HepG2 (cell line): ENCODE results near the gene KCNJ6. TPM values are rescaled to one million over a fixed set of nuclear protein-coding genes. Genes with fewer than 3 reads are reported as not detected.

ENCODE experiments used
- LCORL ChIP-seq, 2 experiments: fragments of 450-650 bp in 1 of 2; sonication (generic) in 1 of 2; formaldehyde crosslinking in 1 of 2; IDR thresholded peaks; 2 replicates each; pipeline versions ENCODE4 v1.5.0 to v1.6.1; 2017 to 2020; ENCODE audit warnings: antibody characterized with exemption in 1 of 2, missing genetic modification reagents in 1 of 2
- MXI1 ChIP-seq: IDR thresholded peaks from 3 replicates; pipeline ENCODE4 v1.6.1; 2012; ENCODE audit warnings: low read depth, low read length, inconsistent platforms, borderline replicate concordance
- NFE2 ChIP-seq: sonication (generic); formaldehyde crosslinking; IDR thresholded peaks from 2 replicates; pipeline ENCODE4 v1.4.0; 2020; ENCODE audit warnings: missing genetic modification reagents
- NFYB ChIP-seq: sonication (generic); formaldehyde crosslinking; IDR thresholded peaks from 2 replicates; pipeline ENCODE4 v1.4.0; 2020; ENCODE audit warnings: missing genetic modification reagents
- SAP130 ChIP-seq: IDR thresholded peaks from 2 replicates; pipeline ENCODE4 v1.6.1; 2016; ENCODE audit warnings: low read depth
- ZBTB20 ChIP-seq: sonication (generic); formaldehyde crosslinking; IDR thresholded peaks from 2 replicates; pipeline ENCODE4 v1.8.1; 2023; ENCODE audit warnings: missing genetic modification reagents, low read depth, mild to moderate bottlenecking, borderline replicate concordance
- ZBTB33 ChIP-seq: sonication (generic); formaldehyde crosslinking; IDR thresholded peaks from 2 replicates; pipeline ENCODE4 v1.4.0; 2020; ENCODE audit warnings: missing genetic modification reagents
- ZMYM3 ChIP-seq: sonication (generic); formaldehyde crosslinking; IDR thresholded peaks from 2 replicates; pipeline ENCODE4 v1.5.1; 2020; ENCODE audit warnings: mild to moderate bottlenecking, missing genetic modification reagents
- ZNF280D ChIP-seq: sonication (generic); formaldehyde crosslinking; IDR thresholded peaks from 2 replicates; pipeline ENCODE4 v1.5.1; 2020; ENCODE audit warnings: mild to moderate bottlenecking, missing genetic modification reagents
- polyA plus RNA-seq, 8 experiments: library from polyadenylated mRNA; depleted of rRNA in 3 of 8; stranded (reverse) in 7 of 8; unstranded in 1 of 8; fragments of >200 nt; fragmentation: Illumina TruSeq in 4 of 8; extraction: Trizol in 4 of 8; gene quantifications; 2 replicates each; pipeline versions ENCODE4 v1.2.1 to v1.2.3, GENCODE V29; 2011 to 2016; ENCODE audit warnings: low read depth in 4 of 8, missing spikeins in 1 of 8, mixed read lengths in 1 of 8; ENCODE audit not compliant: insufficient read depth in 1 of 8
- total RNA-seq, 5 experiments: library from RNA; depleted of rRNA; stranded (reverse); fragments of >200 nt; fragmentation: Illumina TruSeq; extraction: Trizol; gene quantifications; 2 replicates each; pipeline ENCODE4 v1.2.3, GENCODE V29; 2016; ENCODE audit warnings: low read depth in 1 of 5
- TF ChIP-seq, protein P1 (sequence below): sonication (generic); formaldehyde crosslinking; IDR thresholded peaks from 2 replicates; pipeline ENCODE4 v1.4.0; 2020; ENCODE audit warnings: missing genetic modification reagents

Gene KCNJ6
- total and polyA plus RNA-seq, 2 of the 13 experiments (the other 11 are each of a cell fraction or from before 2014, with no cell fraction given): not detected

- TF ChIP-seq, protein P1, sequence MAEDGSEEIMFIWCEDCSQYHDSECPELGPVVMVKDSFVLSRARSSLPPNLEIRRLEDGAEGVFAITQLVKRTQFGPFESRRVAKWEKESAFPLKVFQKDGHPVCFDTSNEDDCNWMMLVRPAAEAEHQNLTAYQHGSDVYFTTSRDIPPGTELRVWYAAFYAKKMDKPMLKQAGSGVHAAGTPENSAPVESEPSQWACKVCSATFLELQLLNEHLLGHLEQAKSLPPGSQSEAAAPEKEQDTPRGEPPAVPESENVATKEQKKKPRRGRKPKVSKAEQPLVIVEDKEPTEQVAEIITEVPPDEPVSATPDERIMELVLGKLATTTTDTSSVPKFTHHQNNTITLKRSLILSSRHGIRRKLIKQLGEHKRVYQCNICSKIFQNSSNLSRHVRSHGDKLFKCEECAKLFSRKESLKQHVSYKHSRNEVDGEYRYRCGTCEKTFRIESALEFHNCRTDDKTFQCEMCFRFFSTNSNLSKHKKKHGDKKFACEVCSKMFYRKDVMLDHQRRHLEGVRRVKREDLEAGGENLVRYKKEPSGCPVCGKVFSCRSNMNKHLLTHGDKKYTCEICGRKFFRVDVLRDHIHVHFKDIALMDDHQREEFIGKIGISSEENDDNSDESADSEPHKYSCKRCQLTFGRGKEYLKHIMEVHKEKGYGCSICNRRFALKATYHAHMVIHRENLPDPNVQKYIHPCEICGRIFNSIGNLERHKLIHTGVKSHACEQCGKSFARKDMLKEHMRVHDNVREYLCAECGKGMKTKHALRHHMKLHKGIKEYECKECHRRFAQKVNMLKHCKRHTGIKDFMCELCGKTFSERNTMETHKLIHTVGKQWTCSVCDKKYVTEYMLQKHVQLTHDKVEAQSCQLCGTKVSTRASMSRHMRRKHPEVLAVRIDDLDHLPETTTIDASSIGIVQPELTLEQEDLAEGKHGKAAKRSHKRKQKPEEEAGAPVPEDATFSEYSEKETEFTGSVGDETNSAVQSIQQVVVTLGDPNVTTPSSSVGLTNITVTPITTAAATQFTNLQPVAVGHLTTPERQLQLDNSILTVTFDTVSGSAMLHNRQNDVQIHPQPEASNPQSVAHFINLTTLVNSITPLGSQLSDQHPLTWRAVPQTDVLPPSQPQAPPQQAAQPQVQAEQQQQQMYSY (CRISPR knock-in tag): peak; percentile 60; the same call in 1 of the 2 replicates
- TF ChIP-seq LCORL (IDR thresholded peaks at IDR 0.05) (no peak), LCORL (CRISPR knock-in tag; IDR thresholded peaks at IDR 0.05) (0 out of 2 replicates have a peak, but pooled peaks have one; percentile 17), ZBTB33 (CRISPR knock-in tag) (0 out of 2 replicates have a peak, but pooled peaks have one; percentile 15), ZMYM3 (CRISPR knock-in tag) (peak; percentile 33; the same call in 1 of the 2 replicates), MXI1 (peak; percentile 8; the same call in 1 of the 3 replicates), ZNF280D (CRISPR knock-in tag) (peak; percentile 36; the same call in 1 of the 2 replicates), ZBTB20 (CRISPR knock-in tag) (0 out of 2 replicates have a peak, but pooled peaks have one; percentile 50), NFYB (CRISPR knock-in tag) (peak; percentile 1; the same call in 1 of the 2 replicates), SAP130 (peak; percentile 21), NFE2 (CRISPR knock-in tag) (0 out of 2 replicates have a peak, but pooled peaks have one; percentile 4)
Observed at GRCh38 chr21:37564924-37565529, 351.2 kb downstream of the KCNJ6 start (continued).
